GM12878 (cell line): Measurements from ENCODE around the gene SCMH1. TPM values are rescaled to one million over a fixed set of nuclear protein-coding genes. Genes with fewer than 3 reads are reported as not detected.

ENCODE experiments used
- ATAC-seq: fragments of 200-7000 bp; cut with Tn5 transposase; 3 replicates; pipeline ENCODE4 v1.9.1; 2020; ENCODE audit warnings: mild to moderate bottlenecking, moderate library complexity
- BruUV-seq: library from RNA; stranded (reverse); fragments of 400-500 nt; replicated peaks from 2 replicates; lab custom pipeline; 2021; lab: Mats Ljungman, UMichigan
- CTCF ChIA-PET: fragments of 300-600 bp; sonication (Branson Sonifier 250); formaldehyde crosslinking; extraction: SDS; loops from one replicate; lab custom pipeline; 2021; ENCODE audit warnings: inconsistent platforms; lab: Yijun Ruan, JAX
- POLR2A ChIA-PET: fragments of 350-600 bp; formaldehyde crosslinking; extraction: SDS; loops from one replicate; lab custom pipeline; 2021; ENCODE audit warnings: inconsistent platforms; lab: Charles Lee
- RAD21 ChIA-PET: fragments of 300-600 bp; sonication (Branson Sonifier 250); formaldehyde crosslinking; loops from one replicate; lab custom pipeline; 2023; ENCODE audit warnings: antibody characterized with exemption; ENCODE audit not compliant: unreplicated experiment; lab: Charles Lee
- SMC1A ChIA-PET: fragments of 300-600 bp; sonication (Branson Sonifier 250); formaldehyde crosslinking; loops from one replicate; lab custom pipeline; 2023; ENCODE audit not compliant: unreplicated experiment, uncharacterized antibody; lab: Charles Lee
- DNase-seq: peaks from one replicate; pipeline ENCODE4 v3.0.0-alpha.2; 2011; ENCODE audit warnings: low read depth, low spot score
- FAIRE-seq: peaks from 3 replicates; lab custom pipeline; 2011; peaks lifted over from hg19 to GRCh38; lab: Jason Lieb, UNC
- H2AFZ ChIP-seq: 2 replicates; pipeline ENCODE4 v1.6.0; 2011; ENCODE audit warnings: low read depth, low read length, control low read depth; ENCODE audit not compliant: control insufficient read depth
- H3K27ac ChIP-seq: 2 replicates; pipeline ENCODE4 v1.5.1; 2011; ENCODE audit warnings: control low read depth; ENCODE audit not compliant: control insufficient read depth, insufficient read depth
- H3K27me3 ChIP-seq, 2 experiments: replicated peaks in 1 of 2; 2 replicates each; pipeline versions ENCODE4 v1.6.0 to v1.6.1; 2011; ENCODE audit warnings: low read length in 1 of 2; ENCODE audit not compliant: control insufficient read depth in 2 of 2, insufficient read depth in 2 of 2
- H3K36me3 ChIP-seq, 2 experiments: 2 replicates each; pipeline ENCODE4 v1.5.1; 2011; ENCODE audit warnings: low read length in 1 of 2; ENCODE audit not compliant: control insufficient read depth in 2 of 2, insufficient read depth in 2 of 2
- H3K4me1 ChIP-seq: 2 replicates; pipeline ENCODE4 v1.6.1; 2011; ENCODE audit warnings: mild to moderate bottlenecking, low read length, moderate library complexity, mixed read lengths; ENCODE audit not compliant: control insufficient read depth, insufficient read depth
- H3K4me2 ChIP-seq: 2 replicates; pipeline ENCODE4 v1.6.0; 2011; ENCODE audit warnings: control low read depth; ENCODE audit not compliant: control insufficient read depth, insufficient read depth
- H3K4me3 ChIP-seq: fragments of 200-600 bp; sonication (generic); 2 replicates; pipeline ENCODE4 v1.5.1; 2016
- H3K79me2 ChIP-seq: 2 replicates; pipeline ENCODE4 v1.6.0; 2011; ENCODE audit warnings: low read length; ENCODE audit not compliant: control insufficient read depth, insufficient read depth
- H3K9ac ChIP-seq: 2 replicates; pipeline ENCODE4 v1.8.0; 2011; ENCODE audit warnings: low read length, control low read depth, mixed read lengths; ENCODE audit not compliant: control insufficient read depth, insufficient read depth
- H3K9me3 ChIP-seq: replicated peaks from 3 replicates; pipeline ENCODE4 v1.5.1; 2011; ENCODE audit warnings: mild to moderate bottlenecking, low read length; ENCODE audit not compliant: control insufficient read depth, insufficient read depth
- H4K20me1 ChIP-seq: 2 replicates; pipeline ENCODE4 v1.6.0; 2011; ENCODE audit not compliant: control insufficient read depth, insufficient read depth
- CBFB ChIP-seq: IDR thresholded peaks from 2 replicates; pipeline ENCODE4 v1.6.1; 2016; ENCODE audit warnings: antibody characterized with exemption, low read depth
- E2F4 ChIP-seq: IDR thresholded peaks from 2 replicates; pipeline ENCODE4 v1.6.1; 2012; ENCODE audit warnings: low read depth, low read length, improper control_type of control experiment
- EGR1 ChIP-seq, 2 experiments: IDR thresholded peaks; 1 replicate in 1 of 2; 2 replicates in 1 of 2; pipeline ENCODE4 v1.6.1; 2011 to 2012; ENCODE audit warnings: low read depth in 2 of 2, low read length in 2 of 2, borderline replicate concordance in 1 of 2, mild to moderate bottlenecking in 1 of 2, moderate library complexity in 1 of 2
- FOXM1 ChIP-seq: IDR thresholded peaks from 2 replicates; pipeline ENCODE4 v1.6.1; 2012; ENCODE audit warnings: low read depth, mild to moderate bottlenecking, inconsistent platforms, low read length, moderate library complexity
- JUND ChIP-seq: IDR thresholded peaks from 2 replicates; pipeline ENCODE4 v1.6.1; 2012; ENCODE audit warnings: low read depth, mild to moderate bottlenecking, low read length, improper control_type of control experiment, moderate library complexity
- NFIC ChIP-seq: IDR thresholded peaks from 2 replicates; pipeline ENCODE4 v1.6.1; 2012; ENCODE audit warnings: low read depth, mild to moderate bottlenecking, inconsistent platforms, low read length, moderate library complexity
- NFXL1 ChIP-seq: fragments of 450-650 bp; IDR thresholded peaks from 2 replicates; pipeline ENCODE4 v1.6.1; 2017; ENCODE audit warnings: antibody characterized with exemption, mild to moderate bottlenecking, borderline replicate concordance
- NFYA ChIP-seq: IDR thresholded peaks from 2 replicates; pipeline ENCODE4 v1.6.1; 2011; ENCODE audit warnings: low read depth, mild to moderate bottlenecking, low read length, improper control_type of control experiment, borderline replicate concordance
- PAX8 ChIP-seq: fragments of 450-650 bp; IDR thresholded peaks from 2 replicates; pipeline ENCODE4 v1.6.1; 2017; ENCODE audit warnings: mild to moderate bottlenecking, moderate library complexity
- RAD51 ChIP-seq: fragments of 450-650 bp; IDR thresholded peaks from 2 replicates; pipeline ENCODE4 v1.6.1; 2016; ENCODE audit warnings: moderate library complexity, mild to moderate bottlenecking, inconsistent platforms
- TARDBP ChIP-seq: IDR thresholded peaks from 2 replicates; pipeline ENCODE4 v1.6.1; 2016; ENCODE audit warnings: borderline replicate concordance
- ZNF592 ChIP-seq: fragments of 450-650 bp; IDR thresholded peaks from 2 replicates; pipeline ENCODE4 v1.6.1; 2017; ENCODE audit warnings: mild to moderate bottlenecking, moderate library complexity
- ZZZ3 ChIP-seq: IDR thresholded peaks from 2 replicates; pipeline ENCODE4 v1.6.1; 2011; ENCODE audit warnings: low read depth; ENCODE audit not compliant: control insufficient read depth, insufficient read length
- WGBS: methylation state at CpG from one replicate; pipeline ENCODE4 v1.1.6; 2016; ENCODE audit warnings: low lambda C conversion rate; ENCODE audit not compliant: insufficient replicate concordance, insufficient coverage; ENCODE audit errors: missing lambda C conversion rate; 5-methylcytosine and 5-hydroxymethylcytosine counted together
- in situ Hi-C: fragments of 300-500 bp; cut with MboI; formaldehyde crosslinking; loops from 9 replicates; pipeline ENCODE4 v1.14.3; 2018; ENCODE audit warnings: mixed read lengths
- intact Hi-C: fragments of 100-400 bp; cut with micrococcal nuclease; formaldehyde crosslinking; loops from one replicate; pipeline ENCODE4 v1.14.2; 2022; ENCODE audit not compliant: unreplicated experiment
- polyA plus RNA-seq, 11 experiments: library from polyadenylated mRNA; depleted of rRNA in 4 of 11; unstranded in 6 of 11; stranded (reverse) in 5 of 11; fragments of >200 nt; fragmentation: Nextera tagmentation in 4 of 11; fragmentation: Illumina TruSeq in 1 of 11; extraction: Ambion mirVana in 4 of 11; extraction: Trizol in 1 of 11; gene quantifications; 1 replicate in 1 of 11; 2 replicates in 10 of 11; pipeline versions ENCODE4 v1.2.1 to v1.2.3, GENCODE V29; 2011 to 2016; ENCODE audit warnings: inconsistent platforms in 2 of 11, missing spikeins in 2 of 11, low read depth in 1 of 11
- total RNA-seq, 4 experiments: library from RNA; depleted of rRNA in 3 of 4; stranded (reverse); fragments of >200 nt in 3 of 4; fragmentation: Illumina TruSeq in 1 of 4; extraction: Trizol in 1 of 4; gene quantifications; 2 replicates each; pipeline versions ENCODE4 v1.2.1 to v1.2.3, GENCODE V29; 2013 to 2021
- TF ChIP-seq, protein P1 (sequence below): IDR thresholded peaks from 2 replicates; pipeline ENCODE4 v1.6.1; 2011; ENCODE audit warnings: borderline replicate concordance, low read depth, mild to moderate bottlenecking, moderate library complexity, low read length; ENCODE audit not compliant: insufficient read depth, poor library complexity, severe bottlenecking

Gene SCMH1
- total and polyA plus RNA-seq, 10 of the 15 experiments (the other 5 are each of a cell fraction or from before 2014, with no cell fraction given) = 7.5 to 44.1 (median 27.8) TPM

- DNase-seq = no peak
- H3K27me3 ChIP-seq = no peaks in the 10 kb centered on the region
- no peak overlapping the region for H2AFZ ChIP-seq
- POLR2A ChIA-PET = no interaction called here
- H4K20me1 ChIP-seq = no peaks in the 10 kb centered on the region
- no TSS peak for BruUV-seq
- H3K79me2 ChIP-seq = no peaks in the 10 kb centered on the region
- RAD21 ChIA-PET = no interaction called here
- in situ Hi-C loops = no loop called here
- SMC1A ChIA-PET = interaction anchor here (0.6 to 2.2 kb wide), 3 partner anchors 58 to 402 kb away, joined by 3 to 5 read pairs (median 4); no protein-coding TSS in a partner anchor
- no peak overlapping the region for H3K4me3 ChIP-seq
- peaks cover 2 to 3% of the 10 kb centered on the region in 2 experiments; a peak in 1 of 4 replicates for H3K36me3 ChIP-seq
- WGBS = 100% methylated on average over 3 of the region's 3 CpGs
- CTCF ChIA-PET = interaction anchor here (0.9 to 1.0 kb wide), 2 partner anchors 85 to 1189 kb away, joined by 3 read pairs; no protein-coding TSS in a partner anchor
- H3K4me1 ChIP-seq = no peaks in the 10 kb centered on the region
- intact Hi-C loops = loop anchor here (5.0 kb wide), 1 partner anchor 84 kb away; the partner anchor contains the start of gene SCMH1
- no peak overlapping the region for H3K27ac ChIP-seq
- ATAC-seq = no peak
- H3K4me2 ChIP-seq = no peak overlapping the region
- no peak overlapping the region for H3K9ac ChIP-seq
- no peak for FAIRE-seq
- H3K9me3 ChIP-seq = no peaks in the 10 kb centered on the region
- TF ChIP-seq E2F4 = no peak
- TF ChIP-seq ZZZ3 = no peak
- no peak for TF ChIP-seq EGR1 (IDR thresholded peaks at IDR 0.05; ENCODE audit: borderline replicate concordance in 1 of 2, low read depth in 2 of 2, low read length in 2 of 2)
- TF ChIP-seq, protein P1, sequence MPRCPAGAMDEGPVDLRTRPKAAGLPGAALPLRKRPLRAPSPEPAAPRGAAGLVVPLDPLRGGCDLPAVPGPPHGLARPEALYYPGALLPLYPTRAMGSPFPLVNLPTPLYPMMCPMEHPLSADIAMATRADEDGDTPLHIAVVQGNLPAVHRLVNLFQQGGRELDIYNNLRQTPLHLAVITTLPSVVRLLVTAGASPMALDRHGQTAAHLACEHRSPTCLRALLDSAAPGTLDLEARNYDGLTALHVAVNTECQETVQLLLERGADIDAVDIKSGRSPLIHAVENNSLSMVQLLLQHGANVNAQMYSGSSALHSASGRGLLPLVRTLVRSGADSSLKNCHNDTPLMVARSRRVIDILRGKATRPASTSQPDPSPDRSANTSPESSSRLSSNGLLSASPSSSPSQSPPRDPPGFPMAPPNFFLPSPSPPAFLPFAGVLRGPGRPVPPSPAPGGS = no peak
- no peak for TF ChIP-seq NFXL1
- TF ChIP-seq PAX8 = no peak
- TF ChIP-seq NFYA = no peak
- TF ChIP-seq CBFB = no peak
- TF ChIP-seq ZNF592 = no peak
- TF ChIP-seq JUND = no peak
- no peak for TF ChIP-seq FOXM1
- no peak for TF ChIP-seq RAD51
- no peak for TF ChIP-seq TARDBP
- no peak for TF ChIP-seq NFIC
Observed at GRCh38 chr1:41158147-41158875, 83.8 kb downstream of the SCMH1 start.
